GM12872 (cell line): ENCODE data around the gene LIPG.

Experiments used
- TF ChIP-seq, protein P1 (sequence below): IDR thresholded peaks from 3 replicates; pipeline ENCODE4 v1.5.1; 2011; ENCODE audit warnings: low read depth, mild to moderate bottlenecking, low read length, moderate library complexity; ENCODE audit not compliant: insufficient read depth

Gene LIPG

DNA sequence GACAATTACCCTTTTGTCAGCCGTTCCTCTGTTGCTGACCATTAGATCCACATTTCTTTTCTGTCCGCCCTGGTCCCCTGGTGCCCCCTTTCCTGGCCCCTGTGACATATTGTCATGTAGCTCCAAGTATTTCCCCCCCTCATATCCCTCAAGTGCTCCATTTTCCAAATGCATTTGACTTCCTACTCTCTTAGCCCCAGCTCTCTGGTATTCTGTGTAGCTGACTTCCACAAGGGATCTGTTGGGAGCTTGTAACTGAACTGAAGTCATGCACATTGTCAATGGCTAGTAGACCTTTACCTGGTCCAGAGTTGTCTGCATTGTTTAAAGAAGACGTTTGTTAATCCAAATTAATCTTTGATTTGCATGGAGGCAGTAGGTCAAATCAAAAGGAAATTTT, 34.8 kb downstream of the LIPG start:
- TF ChIP-seq, protein P1, sequence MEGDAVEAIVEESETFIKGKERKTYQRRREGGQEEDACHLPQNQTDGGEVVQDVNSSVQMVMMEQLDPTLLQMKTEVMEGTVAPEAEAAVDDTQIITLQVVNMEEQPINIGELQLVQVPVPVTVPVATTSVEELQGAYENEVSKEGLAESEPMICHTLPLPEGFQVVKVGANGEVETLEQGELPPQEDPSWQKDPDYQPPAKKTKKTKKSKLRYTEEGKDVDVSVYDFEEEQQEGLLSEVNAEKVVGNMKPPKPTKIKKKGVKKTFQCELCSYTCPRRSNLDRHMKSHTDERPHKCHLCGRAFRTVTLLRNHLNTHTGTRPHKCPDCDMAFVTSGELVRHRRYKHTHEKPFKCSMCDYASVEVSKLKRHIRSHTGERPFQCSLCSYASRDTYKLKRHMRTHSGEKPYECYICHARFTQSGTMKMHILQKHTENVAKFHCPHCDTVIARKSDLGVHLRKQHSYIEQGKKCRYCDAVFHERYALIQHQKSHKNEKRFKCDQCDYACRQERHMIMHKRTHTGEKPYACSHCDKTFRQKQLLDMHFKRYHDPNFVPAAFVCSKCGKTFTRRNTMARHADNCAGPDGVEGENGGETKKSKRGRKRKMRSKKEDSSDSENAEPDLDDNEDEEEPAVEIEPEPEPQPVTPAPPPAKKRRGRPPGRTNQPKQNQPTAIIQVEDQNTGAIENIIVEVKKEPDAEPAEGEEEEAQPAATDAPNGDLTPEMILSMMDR = no peak

DNA sequence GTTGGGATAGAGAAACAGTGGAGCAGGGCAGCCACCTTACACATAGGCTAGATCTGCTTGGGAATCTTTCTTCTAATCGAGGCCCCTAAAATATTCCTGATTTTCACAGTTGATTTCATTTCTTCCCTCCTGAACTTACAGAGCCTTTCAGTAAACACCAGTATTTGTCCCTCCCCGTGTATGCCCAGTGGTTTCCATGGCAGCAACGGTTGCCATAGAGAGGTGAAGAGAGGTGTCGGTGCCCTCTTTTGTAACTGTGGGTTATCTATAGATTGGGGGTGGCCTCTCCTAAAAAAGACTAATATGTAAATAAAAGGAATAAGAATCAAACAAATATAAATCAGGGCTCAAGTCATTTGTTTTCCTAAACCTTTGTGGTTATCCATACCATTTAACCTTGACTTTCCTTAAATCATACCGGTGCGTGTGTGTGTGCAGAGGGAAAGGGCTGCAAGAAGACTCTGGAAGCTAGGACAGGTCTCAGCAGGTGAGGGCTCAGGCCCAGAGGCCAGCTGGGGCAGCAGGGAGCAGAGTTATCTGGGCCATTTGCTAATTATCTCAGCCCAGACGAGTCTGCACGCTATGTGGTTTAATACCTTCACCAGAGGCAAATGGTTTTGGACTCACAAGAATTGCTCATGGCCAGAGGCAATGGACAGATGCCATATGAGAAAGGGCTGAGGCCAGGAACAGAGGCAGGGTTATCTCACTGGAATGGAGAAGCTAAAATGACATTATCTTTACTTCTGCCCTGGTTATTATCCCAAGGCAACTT, 35.5 kb downstream of the LIPG start:
- TF ChIP-seq, protein P1 = no peak

DNA sequence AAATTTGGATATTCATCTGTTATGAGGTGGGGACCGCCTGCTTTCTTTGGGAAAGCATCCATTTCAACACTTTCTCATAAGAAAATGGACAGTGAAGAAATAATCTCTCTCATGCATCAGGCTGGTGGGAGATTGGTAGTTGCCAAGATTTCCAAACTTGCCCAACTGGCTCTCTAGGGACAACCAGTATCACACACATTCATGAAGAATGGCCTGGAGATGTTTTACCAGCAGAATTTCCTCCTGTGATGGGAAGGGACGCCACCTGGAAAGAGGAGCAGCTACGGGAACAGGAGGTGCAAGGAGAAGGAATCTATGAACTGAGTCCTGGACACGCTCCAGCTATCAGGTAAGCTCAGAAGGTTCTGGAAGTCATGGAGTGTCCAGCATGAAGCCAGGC, 39.4 kb downstream of the LIPG start:
- TF ChIP-seq, protein P1 = no peak

DNA sequence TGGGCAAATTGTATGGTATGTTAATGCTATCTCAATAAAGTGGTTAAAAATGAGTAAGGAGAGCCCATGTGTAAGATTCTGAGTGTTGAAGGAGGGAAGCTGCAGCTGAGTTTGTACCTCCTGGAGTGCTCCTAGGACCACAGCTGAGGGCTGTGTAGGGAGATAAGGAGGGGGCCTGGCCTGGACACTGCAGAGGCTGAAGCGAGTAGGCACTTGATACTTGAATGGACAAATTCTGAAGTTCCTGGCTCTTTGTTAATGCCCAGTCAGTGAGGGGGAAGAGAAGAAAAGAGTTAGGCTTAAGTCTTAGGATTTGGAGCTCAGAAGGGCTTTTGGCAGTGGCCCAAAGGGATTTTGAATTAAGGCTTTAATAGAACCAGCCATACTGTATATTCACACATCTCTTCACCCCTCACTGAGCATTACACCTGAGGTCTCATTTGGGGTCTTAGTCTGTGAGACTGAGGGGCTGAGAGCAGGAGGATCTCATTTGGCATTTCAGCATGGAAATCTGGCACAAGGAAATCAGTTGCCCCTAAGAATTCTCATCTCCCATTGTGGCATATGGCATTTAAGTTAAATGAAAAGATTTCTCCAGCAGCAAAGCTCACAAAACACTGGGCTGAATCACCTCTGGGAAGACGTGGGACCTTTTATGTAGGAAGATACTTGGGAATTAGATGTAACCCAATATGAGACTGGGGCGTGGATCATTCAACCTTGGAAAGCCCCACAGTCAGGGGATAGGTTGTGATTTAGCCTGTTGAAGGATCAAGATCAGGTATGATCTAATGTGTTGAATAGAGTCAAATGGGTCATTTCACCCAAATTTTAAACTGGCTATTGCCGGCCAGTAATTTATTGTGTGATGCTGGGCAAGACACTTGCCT, 46.8 kb downstream of the LIPG start:
- TF ChIP-seq, protein P1 = no peak

DNA sequence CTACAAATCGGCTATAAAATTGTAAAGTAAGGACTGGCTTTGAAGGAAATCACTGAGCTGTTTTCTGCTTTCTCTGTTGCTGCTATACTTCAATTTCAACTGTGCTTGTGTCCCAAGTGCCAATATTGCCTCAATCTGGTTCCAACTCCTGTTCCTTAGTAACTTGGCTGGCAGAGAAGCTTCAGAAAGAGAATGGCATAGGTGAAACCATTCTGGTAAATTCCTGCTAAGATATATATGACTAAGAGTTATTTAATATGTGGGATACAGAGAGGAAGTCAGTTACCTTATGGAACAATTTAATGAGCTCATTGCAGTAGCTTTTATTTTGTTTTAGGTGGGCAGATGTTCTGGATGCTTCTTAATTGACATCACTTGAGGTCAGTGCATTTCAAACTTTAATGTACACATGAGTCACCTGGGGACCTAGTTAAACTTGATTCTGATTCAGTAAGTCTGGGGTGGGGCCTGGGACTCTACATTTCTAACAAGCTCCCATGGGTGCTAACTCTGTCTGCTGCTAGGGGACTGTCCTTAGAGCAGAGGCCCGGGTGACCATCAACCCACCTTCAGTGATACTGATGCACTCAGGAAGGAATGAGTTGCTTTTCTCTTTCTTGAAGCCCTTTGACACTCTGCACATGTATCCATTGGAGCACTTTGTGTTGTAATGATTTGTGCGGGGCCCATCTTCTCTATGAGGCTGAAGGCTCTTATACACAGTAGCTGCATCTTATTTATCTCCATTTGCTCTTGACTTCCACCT, 47.6 kb downstream of the LIPG start:
- TF ChIP-seq, protein P1 = no peak

DNA sequence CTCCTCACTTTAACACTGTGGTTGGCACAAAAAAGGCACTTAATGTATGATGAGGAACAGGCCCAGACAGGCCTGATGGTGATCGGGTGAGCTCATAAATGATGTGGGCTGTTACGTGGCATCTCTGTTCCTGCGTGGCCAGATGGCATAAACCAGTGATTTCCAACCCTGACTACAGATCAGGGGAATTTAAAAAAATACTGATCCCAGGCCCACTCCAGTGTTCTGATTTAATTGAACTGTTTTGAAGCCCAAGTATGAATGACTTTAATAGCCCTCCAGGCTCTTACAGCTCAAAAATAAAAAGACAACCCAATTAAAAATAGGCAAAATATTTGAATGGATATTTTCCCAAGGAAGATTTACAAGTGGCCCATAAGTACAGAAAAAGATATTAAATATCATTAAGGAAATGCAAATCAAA, 48.2 kb downstream of the LIPG start:
- TF ChIP-seq, protein P1 = no peak

DNA sequence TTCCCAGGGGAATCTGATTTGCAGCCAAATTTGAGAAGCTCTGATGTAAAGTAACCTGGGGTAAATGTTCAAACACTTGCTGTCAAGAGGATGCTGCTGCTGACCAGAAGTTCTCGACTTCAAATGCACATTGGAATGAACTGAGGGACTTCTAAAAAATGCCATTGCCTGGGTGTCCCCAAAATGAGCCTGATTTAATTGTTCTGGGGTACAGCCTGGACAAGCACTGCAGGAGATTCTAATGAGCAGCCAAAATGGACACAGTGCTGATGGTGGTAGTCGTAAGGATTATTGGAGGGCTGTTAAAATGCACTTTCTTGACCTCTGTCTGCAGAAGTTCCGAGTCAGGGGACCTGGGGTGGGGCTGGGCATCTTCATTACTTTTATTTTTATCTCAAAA, 49.5 kb downstream of the LIPG start:
- TF ChIP-seq, protein P1 = no peak
